Measurements from ENCODE around the gene TXNDC11.

- TF ChIP-seq POLR2A (IDR thresholded peaks at IDR 0.05) (no peak), CTCF (IDR thresholded peaks at IDR 0.05) (no peak)
Observed at GRCh38 chr16:11750056-11750455, 7.4 kb upstream of the TXNDC11 start.

Measured in prostate gland (tissue), 2 donors.